ENCODE results near the gene DYDC2.
A peak's percentile ranks its signal among the peaks of the same experiment; 100 is the strongest.

The DYDC2 gene

GRCh38 chr10:80382989-80383388 lies 26.4 kb downstream of the DYDC2 start:
- H3K79me1 ChIP-seq (ENCODE audit: low read depth, low read length) = no peaks in the 10 kb centered on the region
- H3K4me1 ChIP-seq (ENCODE audit: control insufficient read depth in 2 of 2, insufficient read depth in 1 of 2, low read depth in 1 of 2, low read length in 2 of 2) = no peaks in the 10 kb centered on the region
- no peak overlapping the region for H2AK5ac ChIP-seq (ENCODE audit: low read depth, low read length)
- H3K4ac ChIP-seq (ENCODE audit: low read length) = peak overlapping the region; percentile 53
- no peak overlapping the region for H2AFZ ChIP-seq (ENCODE audit: low read length)
- no peak overlapping the region for H4K8ac ChIP-seq (ENCODE audit: low read depth, low read length)
- no peak overlapping the region for H2BK12ac ChIP-seq (ENCODE audit: low read length)
- H2BK15ac ChIP-seq (ENCODE audit: low read length) = no peak overlapping the region
- H2BK120ac ChIP-seq (ENCODE audit: low read depth, low read length) = no peak overlapping the region
- no peaks in the 10 kb centered on the region for H3K36me3 ChIP-seq (replicated peaks in 1 of 2; ENCODE audit: control insufficient read depth in 2 of 2, insufficient read depth in 2 of 2, low read length in 2 of 2)
- H2BK5ac ChIP-seq (ENCODE audit: low read length) = no peak overlapping the region
- DNase-seq (ENCODE audit: low spot score) = no peak
- no peak overlapping the region for H3K4me2 ChIP-seq (ENCODE audit: insufficient read depth, low read length, poor library complexity, severe bottlenecking)
- no peak overlapping the region for H3K18ac ChIP-seq (ENCODE audit: low read length)
- no peak overlapping the region for H3K4me3 ChIP-seq (ENCODE audit: low read length in 2 of 2)
- no peak overlapping the region for H4K91ac ChIP-seq (ENCODE audit: low read depth, low read length, poor library complexity)
- peak overlapping the region; percentile 44 for H3K9ac ChIP-seq (ENCODE audit: low read depth, low read length, poor library complexity)
- H3K14ac ChIP-seq (ENCODE audit: low read length) = peak overlapping the region; percentile 38
- no CpG with 5 or more reads among the region's 4 CpGs for WGBS, 2 donors (ENCODE audit: extremely low coverage in 2 of 2, insufficient read length in 2 of 2, insufficient replicate concordance in 1 of 2)
- H3K9me3 ChIP-seq (replicated peaks in 1 of 2; ENCODE audit: control insufficient read depth in 2 of 2, insufficient read depth in 1 of 2, low read depth in 1 of 2, low read length in 2 of 2) = no peaks in the 10 kb centered on the region
- no peak overlapping the region for H3K27ac ChIP-seq (replicated peaks; ENCODE audit: low read length)
- H3K23ac ChIP-seq (ENCODE audit: low read depth, low read length, poor library complexity) = no peak overlapping the region
- peaks cover 0 to 7% (median 0%) of the 10 kb centered on the region in 3 experiments for H3K27me3 ChIP-seq (ENCODE audit: control insufficient read depth in 3 of 3, insufficient read depth in 3 of 3, low read depth in 1 of 3, low read length in 3 of 3)

GRCh38 chr10:80390740-80391139 lies 34.2 kb downstream of the DYDC2 start:
- no peak overlapping the region for H3K4me2 ChIP-seq (ENCODE audit: insufficient read depth, low read length, poor library complexity, severe bottlenecking)
- H2BK15ac ChIP-seq (ENCODE audit: low read length) = no peak overlapping the region
- WGBS, 2 donors (ENCODE audit: extremely low coverage in 2 of 2, insufficient read length in 2 of 2, insufficient replicate concordance in 1 of 2) = no CpG with 5 or more reads among the region's 9 CpGs
- DNase-seq (ENCODE audit: low spot score) = no peak
- H3K36me3 ChIP-seq (replicated peaks in 1 of 2; ENCODE audit: control insufficient read depth in 2 of 2, insufficient read depth in 2 of 2, low read length in 2 of 2) = no peaks in the 10 kb centered on the region
- H3K79me1 ChIP-seq (ENCODE audit: low read depth, low read length) = no peaks in the 10 kb centered on the region
- no peaks in the 10 kb centered on the region for H3K4me1 ChIP-seq (ENCODE audit: control insufficient read depth in 2 of 2, insufficient read depth in 1 of 2, low read depth in 1 of 2, low read length in 2 of 2)
- no peak overlapping the region for H2AFZ ChIP-seq (ENCODE audit: low read length)
- no peak overlapping the region for H2AK5ac ChIP-seq (ENCODE audit: low read depth, low read length)
- no peak overlapping the region for H2BK5ac ChIP-seq (ENCODE audit: low read length)
- H2BK120ac ChIP-seq (ENCODE audit: low read depth, low read length) = no peak overlapping the region
- no peak overlapping the region for H3K14ac ChIP-seq (ENCODE audit: low read length)
- no peaks in the 10 kb centered on the region for H3K9me3 ChIP-seq (replicated peaks in 1 of 2; ENCODE audit: control insufficient read depth in 2 of 2, insufficient read depth in 1 of 2, low read depth in 1 of 2, low read length in 2 of 2)
- H4K91ac ChIP-seq (ENCODE audit: low read depth, low read length, poor library complexity) = no peak overlapping the region
- no peak overlapping the region for H3K4ac ChIP-seq (ENCODE audit: low read length)
- H3K4me3 ChIP-seq (ENCODE audit: low read length in 2 of 2) = no peak overlapping the region
- H4K8ac ChIP-seq (ENCODE audit: low read depth, low read length) = no peak overlapping the region
- H3K9ac ChIP-seq (ENCODE audit: low read depth, low read length, poor library complexity) = no peak overlapping the region
- no peak overlapping the region for H3K23ac ChIP-seq (ENCODE audit: low read depth, low read length, poor library complexity)
- no peak overlapping the region for H2BK12ac ChIP-seq (ENCODE audit: low read length)
- no peak overlapping the region for H3K27ac ChIP-seq (replicated peaks; ENCODE audit: low read length)
- no peak overlapping the region for H3K18ac ChIP-seq (ENCODE audit: low read length)
- H3K27me3 ChIP-seq (ENCODE audit: control insufficient read depth in 3 of 3, insufficient read depth in 3 of 3, low read depth in 1 of 3, low read length in 3 of 3) = peaks cover 0 to 17% (median 0%) of the 10 kb centered on the region in 3 experiments

- H2AK5ac ChIP-seq (ENCODE audit: low read depth, low read length) = no peak overlapping the region
Measured at GRCh38 chr10:80392250-80392649, 35.7 kb downstream of the DYDC2 start.

GRCh38 chr10:80394358-80394916 lies 37.9 kb downstream of the DYDC2 start:
- no peak overlapping the region for H3K18ac ChIP-seq (ENCODE audit: low read length)
- no peak overlapping the region for H2AK5ac ChIP-seq (ENCODE audit: low read depth, low read length)
- H3K4me1 ChIP-seq (ENCODE audit: control insufficient read depth in 2 of 2, insufficient read depth in 1 of 2, low read depth in 1 of 2, low read length in 2 of 2) = no peaks in the 10 kb centered on the region
- H3K27me3 ChIP-seq (ENCODE audit: control insufficient read depth in 3 of 3, insufficient read depth in 3 of 3, low read depth in 1 of 3, low read length in 3 of 3) = peaks cover 0 to 4% (median 0%) of the 10 kb centered on the region in 3 experiments
- H3K27ac ChIP-seq (replicated peaks; ENCODE audit: low read length) = no peak overlapping the region
- no peak overlapping the region for H4K91ac ChIP-seq (ENCODE audit: low read depth, low read length, poor library complexity)
- no peak overlapping the region for H2AFZ ChIP-seq (ENCODE audit: low read length)
- H3K36me3 ChIP-seq (replicated peaks in 1 of 2; ENCODE audit: control insufficient read depth in 2 of 2, insufficient read depth in 2 of 2, low read length in 2 of 2) = no peaks in the 10 kb centered on the region
- no peak overlapping the region for H2BK5ac ChIP-seq (ENCODE audit: low read length)
- no peak overlapping the region for H2BK120ac ChIP-seq (ENCODE audit: low read depth, low read length)
- H2BK15ac ChIP-seq (ENCODE audit: low read length) = no peak overlapping the region
- no peaks in the 10 kb centered on the region for H3K79me1 ChIP-seq (ENCODE audit: low read depth, low read length)
- H3K14ac ChIP-seq (ENCODE audit: low read length) = no peak overlapping the region
- no peak overlapping the region for H2BK12ac ChIP-seq (ENCODE audit: low read length)
- no peak overlapping the region for H3K4me2 ChIP-seq (ENCODE audit: insufficient read depth, low read length, poor library complexity, severe bottlenecking)
- no CpG with 5 or more reads among the region's 2 CpGs for WGBS, 2 donors (ENCODE audit: extremely low coverage in 2 of 2, insufficient read length in 2 of 2, insufficient replicate concordance in 1 of 2)
- H4K8ac ChIP-seq (ENCODE audit: low read depth, low read length) = no peak overlapping the region
- H3K23ac ChIP-seq (ENCODE audit: low read depth, low read length, poor library complexity) = no peak overlapping the region
- H3K4ac ChIP-seq (ENCODE audit: low read length) = no peak overlapping the region
- no peak overlapping the region for H3K9ac ChIP-seq (ENCODE audit: low read depth, low read length, poor library complexity)
- DNase-seq (ENCODE audit: low spot score) = no peak
- no peak overlapping the region for H3K4me3 ChIP-seq (ENCODE audit: low read length in 2 of 2)
- H3K9me3 ChIP-seq (replicated peaks in 1 of 2; ENCODE audit: control insufficient read depth in 2 of 2, insufficient read depth in 1 of 2, low read depth in 1 of 2, low read length in 2 of 2) = no peaks in the 10 kb centered on the region

More at GRCh38 chr10:80392250-80392649, 35.7 kb downstream of the DYDC2 start:
- no peaks in the 10 kb centered on the region for H3K4me1 ChIP-seq (ENCODE audit: control insufficient read depth in 2 of 2, insufficient read depth in 1 of 2, low read depth in 1 of 2, low read length in 2 of 2)
- no peak overlapping the region for H2BK120ac ChIP-seq (ENCODE audit: low read depth, low read length)
- H3K4me2 ChIP-seq (ENCODE audit: insufficient read depth, low read length, poor library complexity, severe bottlenecking) = no peak overlapping the region
- H2BK12ac ChIP-seq (ENCODE audit: low read length) = no peak overlapping the region
- no peak overlapping the region for H3K4ac ChIP-seq (ENCODE audit: low read length)
- H3K4me3 ChIP-seq (ENCODE audit: low read length in 2 of 2) = no peak overlapping the region
- no peak overlapping the region for H4K91ac ChIP-seq (ENCODE audit: low read depth, low read length, poor library complexity)
- H3K79me1 ChIP-seq (ENCODE audit: low read depth, low read length) = no peaks in the 10 kb centered on the region
- H3K18ac ChIP-seq (ENCODE audit: low read length) = no peak overlapping the region
- no peaks in the 10 kb centered on the region for H3K9me3 ChIP-seq (replicated peaks in 1 of 2; ENCODE audit: control insufficient read depth in 2 of 2, insufficient read depth in 1 of 2, low read depth in 1 of 2, low read length in 2 of 2)
- H3K14ac ChIP-seq (ENCODE audit: low read length) = no peak overlapping the region
- H2AFZ ChIP-seq (ENCODE audit: low read length) = no peak overlapping the region
- H3K36me3 ChIP-seq (replicated peaks in 1 of 2; ENCODE audit: control insufficient read depth in 2 of 2, insufficient read depth in 2 of 2, low read length in 2 of 2) = no peaks in the 10 kb centered on the region
- H2BK15ac ChIP-seq (ENCODE audit: low read length) = no peak overlapping the region
- peaks cover 0 to 16% (median 0%) of the 10 kb centered on the region in 3 experiments for H3K27me3 ChIP-seq (ENCODE audit: control insufficient read depth in 3 of 3, insufficient read depth in 3 of 3, low read depth in 1 of 3, low read length in 3 of 3)
- H3K23ac ChIP-seq (ENCODE audit: low read depth, low read length, poor library complexity) = no peak overlapping the region
- no peak overlapping the region for H3K9ac ChIP-seq (ENCODE audit: low read depth, low read length, poor library complexity)
- no peak overlapping the region for H4K8ac ChIP-seq (ENCODE audit: low read depth, low read length)
- no peak overlapping the region for H3K27ac ChIP-seq (replicated peaks; ENCODE audit: low read length)
- no peak for DNase-seq (ENCODE audit: low spot score)
- no peak overlapping the region for H2BK5ac ChIP-seq (ENCODE audit: low read length)
- WGBS, 2 donors (ENCODE audit: extremely low coverage in 2 of 2, insufficient read length in 2 of 2, insufficient replicate concordance in 1 of 2) = no CpG with 5 or more reads among the region's 6 CpGs

Data from neuronal stem cell (in vitro differentiated cells).